SK-N-SH treated with all-trans-retinoic acid at 6 μM for 48 hours (cell line): ENCODE data around the gene PAPSS2.

Experiments used
- ATAC-seq: fragments of 200-7000 bp; cut with Tn5 transposase; 3 replicates; pipeline ENCODE4 v1.9.1; 2020; ENCODE audit warnings: mild to moderate bottlenecking, moderate library complexity
- ARNTL ChIP-seq: fragments of 450-650 bp; formaldehyde crosslinking; IDR thresholded peaks from 2 replicates; pipeline ENCODE4 v1.5.0; 2020; ENCODE audit warnings: low read depth, mild to moderate bottlenecking, moderate library complexity, borderline replicate concordance
- BACH2 ChIP-seq: fragments of 250-450 bp; sonication (Bioruptor Pico); IDR thresholded peaks from 2 replicates; pipeline ENCODE4 v1.9.0; 2021; ENCODE audit warnings: mild to moderate bottlenecking, borderline replicate concordance
- CREB5 ChIP-seq: fragments of 250-450 bp; sonication (Bioruptor Pico); IDR thresholded peaks from 2 replicates; pipeline ENCODE4 v1.5.1; 2020; ENCODE audit warnings: low read depth, mild to moderate bottlenecking, moderate library complexity
- CSDC2 ChIP-seq: fragments of 250-450 bp; sonication (Bioruptor Pico); IDR thresholded peaks from 2 replicates; pipeline ENCODE4 v1.5.0; 2020; ENCODE audit warnings: mild to moderate bottlenecking, moderate library complexity
- ESRRG ChIP-seq: fragments of 250-450 bp; sonication (Bioruptor Pico); IDR thresholded peaks from 2 replicates; pipeline ENCODE4 v1.6.1; 2021; ENCODE audit warnings: mild to moderate bottlenecking
- GLIS3 ChIP-seq: fragments of 250-450 bp; sonication (Bioruptor Pico); IDR thresholded peaks from 2 replicates; pipeline ENCODE4 v1.5.0; 2020; ENCODE audit warnings: mild to moderate bottlenecking, moderate library complexity
- ISL1 ChIP-seq: fragments of 250-450 bp; sonication (Bioruptor Pico); IDR thresholded peaks from 2 replicates; pipeline ENCODE4 v2.1.2; 2022; ENCODE audit warnings: mild to moderate bottlenecking, moderate library complexity
- OSR1 ChIP-seq: fragments of 250-450 bp; sonication (Bioruptor Pico); IDR thresholded peaks from 2 replicates; pipeline ENCODE4 v1.8.0; 2022; ENCODE audit warnings: moderate library complexity, mild to moderate bottlenecking, inconsistent platforms
- PATZ1 ChIP-seq: fragments of 250-450 bp; sonication (Bioruptor Pico); IDR thresholded peaks from 2 replicates; pipeline ENCODE4 v1.8.0; 2020; ENCODE audit warnings: mild to moderate bottlenecking, moderate library complexity, borderline replicate concordance
- POU6F1 ChIP-seq: fragments of 250-450 bp; sonication (Bioruptor Pico); IDR thresholded peaks from 2 replicates; pipeline ENCODE4 v1.8.0; 2021; ENCODE audit warnings: low read depth, mild to moderate bottlenecking, moderate library complexity, borderline replicate concordance
- PPARA ChIP-seq: fragments of 250-450 bp; sonication (Bioruptor Pico); IDR thresholded peaks from 2 replicates; pipeline ENCODE4 v1.5.0; 2020; ENCODE audit warnings: mild to moderate bottlenecking, borderline replicate concordance
- RARB ChIP-seq: fragments of 250-450 bp; sonication (Bioruptor Pico); IDR thresholded peaks from 2 replicates; pipeline ENCODE4 v1.8.0; 2021; ENCODE audit warnings: mild to moderate bottlenecking, moderate library complexity
- TOX ChIP-seq: fragments of 250-450 bp; sonication (Bioruptor Pico); IDR thresholded peaks from 2 replicates; pipeline ENCODE4 v1.8.0; 2021; ENCODE audit warnings: mild to moderate bottlenecking, moderate library complexity, borderline replicate concordance
- TSHZ2 ChIP-seq: fragments of 250-450 bp; sonication (Bioruptor Pico); IDR thresholded peaks from 2 replicates; pipeline ENCODE4 v1.5.0; 2020; ENCODE audit warnings: mild to moderate bottlenecking, moderate library complexity
- ZC3H10 ChIP-seq: fragments of 250-450 bp; sonication (Bioruptor Pico); IDR thresholded peaks from 2 replicates; pipeline ENCODE4 v1.5.1; 2021; ENCODE audit warnings: mild to moderate bottlenecking, moderate library complexity
- ZFP3 ChIP-seq: fragments of 250-450 bp; sonication (Bioruptor Pico); IDR thresholded peaks from 2 replicates; pipeline ENCODE4 v1.5.0; 2020; ENCODE audit warnings: mild to moderate bottlenecking, moderate library complexity
- ZNF565 ChIP-seq: fragments of 450-650 bp; formaldehyde crosslinking; conservative IDR thresholded peaks from 2 replicates; pipeline ENCODE4 v1.5.0; 2020; ENCODE audit warnings: low read depth, mild to moderate bottlenecking, moderate library complexity
- ZNF70 ChIP-seq: fragments of 450-650 bp; formaldehyde crosslinking; IDR thresholded peaks from 2 replicates; pipeline ENCODE4 v1.5.0; 2020; ENCODE audit warnings: mild to moderate bottlenecking, moderate library complexity
- ZNF8 ChIP-seq: fragments of 450-650 bp; formaldehyde crosslinking; IDR thresholded peaks from 2 replicates; pipeline ENCODE4 v1.5.0; 2020; ENCODE audit warnings: mild to moderate bottlenecking, moderate library complexity

PAPSS2 gene

GRCh38 chr10:87664276-87664701 is 4.6 kb downstream of the PAPSS2 start:
- TF ChIP-seq ISL1 (CRISPR knock-in tag) (peak; percentile 41; the same call in 1 of the 2 replicates), PATZ1 (no peak), ZFP3 (CRISPR knock-in tag) (no peak), CSDC2 (CRISPR knock-in tag) (no peak), PPARA (CRISPR knock-in tag) (no peak), POU6F1 (CRISPR knock-in tag) (no peak), TOX (CRISPR knock-in tag) (no peak)
- ATAC-seq = no peak

- TF ChIP-seq ESRRG (no peak), TSHZ2 (no peak), GLIS3 (CRISPR knock-in tag) (no peak), TOX (CRISPR knock-in tag) (no peak), ARNTL (no peak), ZNF8 (CRISPR knock-in tag) (no peak), PPARA (CRISPR knock-in tag) (no peak), RARB (CRISPR knock-in tag) (no peak), POU6F1 (CRISPR knock-in tag) (no peak), ISL1 (CRISPR knock-in tag) (no peak)
- TF ChIP-seq, all 23 proteins: peak for 0
- no peak for ATAC-seq
Measured at GRCh38 chr10:87667493-87667892, 7.8 kb downstream of the PAPSS2 start.

- ATAC-seq = no peak
- TF ChIP-seq ZNF565 (CRISPR knock-in tag) (no peak), RARB (CRISPR knock-in tag) (no peak), ZC3H10 (CRISPR knock-in tag) (no peak), ZFP3 (CRISPR knock-in tag) (no peak), ARNTL (no peak), CREB5 (CRISPR knock-in tag) (no peak), TOX (CRISPR knock-in tag) (no peak), ZNF70 (no peak), OSR1 (no peak), POU6F1 (CRISPR knock-in tag) (no peak), ISL1 (CRISPR knock-in tag) (no peak), BACH2 (CRISPR knock-in tag) (no peak)
- TF ChIP-seq, all 23 proteins: peak for 0
Measured at GRCh38 chr10:87668324-87669074, 8.8 kb downstream of the PAPSS2 start.
